Posterior cingulate gyrus (tissue), 11 donors: ENCODE measurements around the gene ZGRF1.
"Not testable (repeated sequence)": the region's sequence is repeated elsewhere in the genome, so short reads cannot be mapped to it uniquely, and the experiment has no call there.

Experiments
- DNase-seq, 10 donors: peaks; one replicate each; pipeline versions ENCODE4 v3.0.0 to v3.0.0-alpha.2; 2020 to 2021; ENCODE audit warnings: mixed read lengths in 3 of 10
- intact Hi-C: fragments of 100-400 bp; cut with DNase I; formaldehyde crosslinking; loops from one replicate; pipeline ENCODE4 v1.15.1; 2023

Gene ZGRF1

GRCh38 chr4:112644595-112645535 is 8.2 kb upstream of the ZGRF1 start:
- intact Hi-C loops, DNase-seq: not testable (repeated sequence)

GRCh38 chr4:112642526-112642925 is 5.8 kb upstream of the ZGRF1 start:
- intact Hi-C loops: no loop called here
- no peak for DNase-seq

- no peak for DNase-seq
- intact Hi-C loops: loop anchor here (5.0 kb wide), 1 partner anchor 460 kb away; no protein-coding TSS in a partner anchor
Measured at GRCh38 chr4:112637552-112637866, 800 bp upstream of the ZGRF1 start.

- DNase-seq: no peak
- intact Hi-C loops: loop anchor here (2.0 to 5.0 kb wide), 2 partner anchors 129 to 305 kb away; no protein-coding TSS in a partner anchor
Measured at GRCh38 chr4:112633477-112634235, 3.1 kb downstream of the ZGRF1 start.

- DNase-seq: no peak
- intact Hi-C loops: no loop called here
Measured at GRCh38 chr4:112626228-112626627, 10.5 kb downstream of the ZGRF1 start.

GRCh38 chr4:112616984-112617383 is 19.7 kb downstream of the ZGRF1 start:
- intact Hi-C loops: no loop called here
- no peak for DNase-seq

GRCh38 chr4:112612814-112613213 is 23.9 kb downstream of the ZGRF1 start:
- DNase-seq, intact Hi-C loops: not testable (repeated sequence)

- intact Hi-C loops: loop anchor here (2.0 to 10.0 kb wide), 2 partner anchors 276 to 500 kb away; no protein-coding TSS in a partner anchor
- DNase-seq: peak in 4 of 10 donors; percentile 18 to 58 (median 50)
Measured at GRCh38 chr4:112604589-112604988, 32.1 kb downstream of the ZGRF1 start.

GRCh38 chr4:112594993-112595392 is 41.7 kb downstream of the ZGRF1 start:
- intact Hi-C loops: no loop called here
- no peak for DNase-seq

GRCh38 chr4:112593438-112594133 is 43.1 kb downstream of the ZGRF1 start:
- intact Hi-C loops: no loop called here

GRCh38 chr4:112592717-112593116 is 44.0 kb downstream of the ZGRF1 start:
- intact Hi-C loops: no loop called here

More at GRCh38 chr4:112593438-112594133, 43.1 kb downstream of the ZGRF1 start:
- peak in 1 of 10 donors; percentile 10 for DNase-seq

GRCh38 chr4:112591593-112591992 is 45.1 kb downstream of the ZGRF1 start:
- intact Hi-C loops: no loop called here
- no peak for DNase-seq

More at GRCh38 chr4:112592717-112593116, 44.0 kb downstream of the ZGRF1 start:
- no peak for DNase-seq

- DNase-seq: no peak
- intact Hi-C loops: no loop called here
Measured at GRCh38 chr4:112589206-112589605, 47.5 kb downstream of the ZGRF1 start.

GRCh38 chr4:112585977-112586736 is 50.6 kb downstream of the ZGRF1 start:
- intact Hi-C loops: no loop called here
- DNase-seq: peak in 1 of 10 donors; percentile 29

GRCh38 chr4:112567536-112567935 is 69.2 kb downstream of the ZGRF1 start:
- DNase-seq: no peak
- intact Hi-C loops: no loop called here

GRCh38 chr4:112564706-112565270 is 71.9 kb downstream of the ZGRF1 start:
- intact Hi-C loops: no loop called here
- DNase-seq: peak in 1 of 10 donors; percentile 25

GRCh38 chr4:112563431-112564200 is 73.1 kb downstream of the ZGRF1 start:
- intact Hi-C loops: no loop called here
- DNase-seq: no peak

- no peak for DNase-seq
- intact Hi-C loops: no loop called here
Measured at GRCh38 chr4:112562254-112562879, 74.3 kb downstream of the ZGRF1 start.
